ENCODE measurements around the gene ADAM12. TPM values are rescaled to one million over a fixed set of nuclear protein-coding genes. Genes with fewer than 3 reads are reported as not detected.

The ADAM12 gene
- polyA plus RNA-seq, 3 donors = 0.05 TPM; not detected in 2

DNA sequence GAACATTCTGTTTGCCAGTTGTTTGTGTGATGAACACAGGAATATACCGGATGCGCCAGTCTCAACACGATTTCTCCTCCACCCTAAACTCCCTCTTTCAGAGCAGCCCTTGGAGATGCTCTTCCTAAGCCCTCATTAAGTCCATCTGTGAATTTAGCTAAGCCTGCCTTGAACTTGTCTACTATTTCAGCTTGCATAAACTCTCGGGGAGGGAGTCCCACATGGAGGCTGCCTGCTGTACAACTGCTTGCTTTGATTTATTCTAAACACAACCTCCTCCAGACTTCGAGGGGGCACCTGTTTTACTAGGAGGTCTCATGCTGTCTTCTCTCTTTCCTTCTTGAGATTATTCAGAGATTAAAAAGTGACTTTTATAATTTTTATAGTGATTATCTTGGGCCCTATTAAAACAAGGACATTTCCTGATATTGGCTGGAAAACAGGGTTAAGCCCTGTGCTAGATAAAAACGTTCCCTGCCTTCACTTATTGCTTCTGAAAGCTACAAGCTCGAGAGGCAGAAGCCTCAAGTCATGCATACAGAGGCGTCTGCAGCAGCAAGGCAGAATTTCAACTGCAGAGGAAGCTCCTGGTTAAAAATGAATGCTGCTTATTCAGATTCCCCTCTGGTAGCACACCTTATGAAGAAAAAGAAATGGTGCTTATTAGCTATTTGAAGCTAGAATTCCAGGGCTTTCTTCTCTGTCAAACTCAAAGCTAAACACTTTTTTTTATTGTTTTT, 317.6 kb downstream of the ADAM12 start:
- WGBS (ENCODE audit: insufficient coverage) = 79% methylated on average over 2 of the region's 8 CpGs
- no peak overlapping the region for H3K9ac ChIP-seq (ENCODE audit: insufficient read depth, low read length, poor library complexity, severe bottlenecking)
- no peaks in the 10 kb centered on the region for H3K79me2 ChIP-seq (ENCODE audit: insufficient read depth, low read length)
- TF ChIP-seq, protein P1, sequence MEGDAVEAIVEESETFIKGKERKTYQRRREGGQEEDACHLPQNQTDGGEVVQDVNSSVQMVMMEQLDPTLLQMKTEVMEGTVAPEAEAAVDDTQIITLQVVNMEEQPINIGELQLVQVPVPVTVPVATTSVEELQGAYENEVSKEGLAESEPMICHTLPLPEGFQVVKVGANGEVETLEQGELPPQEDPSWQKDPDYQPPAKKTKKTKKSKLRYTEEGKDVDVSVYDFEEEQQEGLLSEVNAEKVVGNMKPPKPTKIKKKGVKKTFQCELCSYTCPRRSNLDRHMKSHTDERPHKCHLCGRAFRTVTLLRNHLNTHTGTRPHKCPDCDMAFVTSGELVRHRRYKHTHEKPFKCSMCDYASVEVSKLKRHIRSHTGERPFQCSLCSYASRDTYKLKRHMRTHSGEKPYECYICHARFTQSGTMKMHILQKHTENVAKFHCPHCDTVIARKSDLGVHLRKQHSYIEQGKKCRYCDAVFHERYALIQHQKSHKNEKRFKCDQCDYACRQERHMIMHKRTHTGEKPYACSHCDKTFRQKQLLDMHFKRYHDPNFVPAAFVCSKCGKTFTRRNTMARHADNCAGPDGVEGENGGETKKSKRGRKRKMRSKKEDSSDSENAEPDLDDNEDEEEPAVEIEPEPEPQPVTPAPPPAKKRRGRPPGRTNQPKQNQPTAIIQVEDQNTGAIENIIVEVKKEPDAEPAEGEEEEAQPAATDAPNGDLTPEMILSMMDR (IDR thresholded peaks at IDR 0.05) = no peak
- H3K27me3 Mint-ChIP-seq (ENCODE audit: low read depth in 3 of 3) = peaks cover 4 to 12% (median 7%) of the 10 kb centered on the region in 3 donors
- H3K36me3 Mint-ChIP-seq = no peaks in the 10 kb centered on the region
- no peaks in the 10 kb centered on the region for H4K20me1 ChIP-seq (ENCODE audit: insufficient read depth, low read length)
- H3K36me3 ChIP-seq (replicated peaks in 1 of 2; ENCODE audit: control insufficient read depth in 1 of 2, insufficient read depth in 2 of 2, low read length in 2 of 2) = no peaks in the 10 kb centered on the region
- no peak overlapping the region for H2AFZ ChIP-seq (ENCODE audit: insufficient read depth, low read depth, low read length, poor library complexity, severe bottlenecking)
- H3K27me3 ChIP-seq (ENCODE audit: control insufficient read depth in 2 of 2, insufficient read depth in 2 of 2, low read length in 2 of 2) = peaks cover 3% of the 10 kb centered on the region in 2 donors
- peaks cover 0 to 3% (median 0%) of the 10 kb centered on the region in 7 donors for H3K9me3 Mint-ChIP-seq
- H3K9me3 ChIP-seq (replicated peaks in 1 of 2; ENCODE audit: control insufficient read depth in 1 of 2, insufficient read depth in 1 of 2, low read length in 2 of 2) = no peaks in the 10 kb centered on the region
- DNase-seq = no peak
- no peaks in the 10 kb centered on the region for H3K4me1 ChIP-seq (ENCODE audit: control insufficient read depth in 1 of 2, insufficient read depth in 2 of 2, low read length in 2 of 2)
- H3K4me3 Mint-ChIP-seq = no peak overlapping the region
- no peak overlapping the region for H3K27ac Mint-ChIP-seq
- H3K4me3 ChIP-seq (replicated peaks in 1 of 3; ENCODE audit: low read depth in 2 of 3, low read length in 3 of 3) = no peak overlapping the region
- no peak overlapping the region for H3K27ac ChIP-seq (ENCODE audit: low read depth in 1 of 2, low read length in 2 of 2)
- intact Hi-C loops (cut with micrococcal nuclease) = no loop called here
- no peak overlapping the region for H3K4me2 ChIP-seq (replicated peaks; ENCODE audit: extremely low read depth, low read length, poor library complexity, severe bottlenecking)
- H3K4me1 Mint-ChIP-seq = peaks cover 1% of the 10 kb centered on the region

DNA sequence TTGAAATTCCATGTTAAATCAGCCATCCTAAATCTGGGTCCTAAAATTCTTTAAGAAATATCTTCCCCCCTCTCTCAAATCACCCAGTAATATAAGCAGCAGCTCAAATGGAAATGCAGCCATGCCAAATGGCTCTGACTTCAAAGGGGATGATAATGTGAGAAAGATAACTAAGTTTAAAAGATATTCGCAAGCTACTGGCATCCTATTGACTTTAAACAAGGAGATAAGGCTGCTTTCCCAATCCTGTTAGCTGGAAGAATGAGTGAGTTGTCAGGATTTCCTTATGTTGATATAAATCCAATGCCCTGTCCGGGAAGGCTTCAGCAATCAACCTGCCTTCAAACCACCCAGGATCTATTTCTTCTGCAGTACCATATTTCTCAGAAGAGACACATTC, 320.0 kb downstream of the ADAM12 start:
- intact Hi-C loops (cut with micrococcal nuclease) = no loop called here
- peaks cover 0 to 3% (median 0%) of the 10 kb centered on the region in 7 donors for H3K9me3 Mint-ChIP-seq
- no peak overlapping the region for H3K4me3 ChIP-seq (replicated peaks in 1 of 3; ENCODE audit: low read depth in 2 of 3, low read length in 3 of 3)
- no peak overlapping the region for H3K4me2 ChIP-seq (replicated peaks; ENCODE audit: extremely low read depth, low read length, poor library complexity, severe bottlenecking)
- peaks cover 3% of the 10 kb centered on the region in 2 donors for H3K27me3 ChIP-seq (ENCODE audit: control insufficient read depth in 2 of 2, insufficient read depth in 2 of 2, low read length in 2 of 2)
- H3K9me3 ChIP-seq (replicated peaks in 1 of 2; ENCODE audit: control insufficient read depth in 1 of 2, insufficient read depth in 1 of 2, low read length in 2 of 2) = no peaks in the 10 kb centered on the region
- H3K27ac ChIP-seq (ENCODE audit: low read depth in 1 of 2, low read length in 2 of 2) = no peak overlapping the region
- H4K20me1 ChIP-seq (ENCODE audit: insufficient read depth, low read length) = no peaks in the 10 kb centered on the region
- H3K79me2 ChIP-seq (ENCODE audit: insufficient read depth, low read length) = no peaks in the 10 kb centered on the region
- H3K27ac Mint-ChIP-seq = no peak overlapping the region
- H3K36me3 ChIP-seq (replicated peaks in 1 of 2; ENCODE audit: control insufficient read depth in 1 of 2, insufficient read depth in 2 of 2, low read length in 2 of 2) = no peaks in the 10 kb centered on the region
- no peaks in the 10 kb centered on the region for H3K4me1 ChIP-seq (ENCODE audit: control insufficient read depth in 1 of 2, insufficient read depth in 2 of 2, low read length in 2 of 2)
- WGBS (ENCODE audit: insufficient coverage) = 100% methylated on average over 1 of the region's 2 CpGs
- no peak overlapping the region for H3K9ac ChIP-seq (ENCODE audit: insufficient read depth, low read length, poor library complexity, severe bottlenecking)
- no peaks in the 10 kb centered on the region for H3K36me3 Mint-ChIP-seq
- no peak overlapping the region for H2AFZ ChIP-seq (ENCODE audit: insufficient read depth, low read depth, low read length, poor library complexity, severe bottlenecking)
- no peak for DNase-seq
- TF ChIP-seq, protein P1 (IDR thresholded peaks at IDR 0.05) = no peak
- H3K4me3 Mint-ChIP-seq = no peak overlapping the region
- peaks cover 6 to 10% (median 9%) of the 10 kb centered on the region in 3 donors for H3K27me3 Mint-ChIP-seq (ENCODE audit: low read depth in 3 of 3)
- H3K4me1 Mint-ChIP-seq = no peaks in the 10 kb centered on the region
